HG03565 (cell line): ENCODE measurements around the gene TRIP10.
"Not testable (repeated sequence)": the region's sequence is repeated elsewhere in the genome, so short reads cannot be mapped to it uniquely, and the experiment has no call there.

Experiments used
- ATAC-seq: cut with Tn5 transposase; IDR thresholded peaks from one replicate; pipeline ENCODE4 v1.9.1; 2021; ENCODE audit warnings: mild to moderate bottlenecking, moderate library complexity; ENCODE audit not compliant: unreplicated experiment

TRIP10 gene

DNA sequence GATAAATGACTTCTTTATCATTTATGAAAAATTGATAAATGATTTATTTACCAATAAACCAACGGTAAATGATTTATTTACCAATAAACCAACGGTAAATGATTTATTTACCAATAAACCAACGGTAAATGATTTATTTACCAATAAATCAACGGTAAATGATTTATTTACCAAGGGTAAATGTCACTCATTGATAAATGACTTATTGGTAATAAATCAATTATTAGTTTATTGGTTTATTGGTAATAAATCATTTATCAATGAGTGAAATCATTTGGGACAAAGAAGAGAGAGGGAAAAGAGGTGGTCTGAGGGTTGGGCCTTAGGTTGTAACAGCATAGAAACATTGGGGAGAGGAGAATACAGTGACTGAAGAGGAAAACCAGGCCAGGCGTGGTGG lies 54.5 kb downstream of the TRIP10 start:
- no peak for ATAC-seq

DNA sequence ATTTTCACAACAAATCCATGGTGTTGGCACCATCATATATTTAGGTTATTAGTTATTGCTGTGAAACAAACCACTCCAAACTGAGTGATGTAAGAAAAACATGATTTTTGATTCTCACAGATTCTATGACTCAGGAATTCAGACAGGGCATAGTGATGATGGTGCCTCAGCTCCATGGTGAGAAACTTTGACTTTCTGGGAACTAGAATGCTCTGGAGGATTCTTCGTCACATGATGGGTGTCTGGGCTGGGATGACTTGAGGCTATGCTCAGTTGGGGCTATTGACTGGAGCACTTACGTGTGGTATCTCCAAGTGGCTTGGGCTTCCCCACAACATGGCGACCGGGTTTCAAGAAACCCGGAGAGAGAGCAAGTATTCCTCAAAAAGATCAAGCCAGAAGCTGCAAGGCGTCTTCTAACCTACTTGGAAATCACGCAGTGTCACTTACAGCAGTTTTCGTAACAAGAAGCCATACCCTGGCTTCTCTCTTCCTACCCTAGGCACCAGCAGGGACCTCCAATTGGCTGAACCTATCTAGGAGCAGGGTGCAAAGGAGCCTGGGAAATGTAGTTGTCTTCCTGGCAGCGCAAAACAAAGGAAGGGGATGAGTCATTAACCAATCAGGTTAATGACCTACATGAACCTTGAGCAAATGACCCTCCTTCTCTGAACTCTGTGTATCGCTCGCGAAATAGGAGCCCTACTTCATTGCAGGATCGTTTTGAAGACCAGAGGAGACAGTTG lies 55.4 kb downstream of the TRIP10 start:
- no peak for ATAC-seq

DNA sequence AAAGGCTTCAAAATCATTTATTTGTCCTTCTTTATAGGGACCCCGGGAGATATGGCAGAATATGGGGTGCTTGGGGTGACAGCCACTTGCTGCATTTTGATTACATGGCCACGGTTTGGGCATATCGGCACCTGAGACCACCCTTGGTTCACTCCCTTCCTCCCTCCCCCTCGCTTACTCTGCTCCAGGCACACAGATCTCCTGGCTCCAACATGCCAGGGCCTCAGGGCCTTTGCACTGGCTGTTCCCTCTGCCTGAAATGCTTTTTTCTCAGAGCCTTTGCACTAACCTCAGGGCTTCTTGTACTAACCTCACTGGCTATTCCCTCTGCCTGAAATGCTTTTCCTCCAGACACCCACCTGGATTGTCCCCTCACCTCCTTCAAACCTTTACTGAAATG lies 56.8 kb downstream of the TRIP10 start:
- ATAC-seq: no peak

DNA sequence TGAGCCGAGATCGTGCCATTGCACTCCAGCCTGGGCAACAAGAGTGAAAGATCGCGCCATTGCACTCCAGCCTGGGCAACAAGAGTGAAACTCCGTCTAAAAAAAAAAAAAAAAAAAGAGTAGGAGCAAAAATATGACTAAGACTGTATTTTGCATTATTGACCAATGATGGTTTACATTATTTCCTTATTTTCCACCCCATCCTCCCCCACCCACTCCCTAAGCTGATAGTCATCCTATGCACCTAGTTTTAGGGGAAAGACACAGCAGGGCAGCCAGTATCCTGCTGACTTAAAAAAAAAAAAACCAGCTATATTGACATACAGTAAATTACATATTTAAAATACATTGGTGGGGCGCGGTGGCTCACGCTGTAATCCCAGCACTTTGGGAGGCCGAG lies 58.2 kb downstream of the TRIP10 start:
- ATAC-seq: no peak

DNA sequence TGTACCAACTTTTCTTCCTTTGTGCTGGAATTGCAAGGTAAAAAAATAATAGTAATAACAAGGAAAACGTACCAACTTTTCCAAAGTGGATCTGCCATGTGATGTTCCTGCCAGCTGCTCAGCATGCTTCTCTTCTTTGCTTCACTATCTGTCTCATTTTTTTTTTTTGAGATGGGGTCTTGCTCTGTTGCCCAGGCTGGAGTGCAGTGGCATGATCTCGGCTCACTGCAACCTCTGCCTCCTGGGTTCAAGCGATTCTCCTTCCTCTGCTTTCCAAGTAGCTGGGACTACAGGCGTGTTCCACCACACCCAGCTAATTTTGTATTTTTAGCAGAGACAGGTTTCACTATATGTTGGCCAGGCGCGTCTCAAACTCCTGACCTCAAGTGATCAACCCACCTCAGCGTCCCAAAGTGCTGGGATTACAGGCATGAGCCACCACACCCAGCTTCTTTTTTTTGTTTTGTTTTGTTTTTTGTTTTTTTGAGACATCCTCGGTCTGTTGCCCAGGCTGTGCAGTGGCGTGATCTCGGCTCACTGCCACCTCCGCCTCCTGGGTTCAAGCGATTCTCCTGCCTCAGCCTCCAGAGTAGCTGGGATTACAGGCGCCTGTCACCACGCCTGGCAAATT lies 60.8 kb downstream of the TRIP10 start:
- ATAC-seq: not testable (repeated sequence)

DNA sequence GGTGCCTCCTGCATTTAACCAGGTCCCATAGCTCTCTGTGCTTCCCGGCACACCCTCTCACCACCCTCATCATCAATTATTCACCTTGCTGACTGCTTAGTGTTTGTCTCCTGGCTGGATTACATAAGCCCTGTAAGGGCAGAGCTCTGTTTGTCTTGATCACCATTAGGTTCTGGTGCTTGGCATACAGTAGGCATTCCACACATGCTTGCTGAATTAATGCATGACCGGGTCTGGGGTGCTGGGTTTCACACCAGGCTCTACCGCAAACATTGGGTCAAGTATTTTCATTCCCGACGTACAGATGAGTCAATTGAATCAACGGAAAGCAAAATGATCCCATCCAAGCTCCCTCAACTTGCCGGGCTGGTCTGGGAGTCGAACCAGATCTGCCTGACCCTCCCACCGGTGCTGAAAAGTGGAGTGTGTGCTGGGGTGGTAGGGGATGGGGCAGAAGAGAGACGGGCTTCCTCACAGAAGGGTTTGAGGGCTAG lies 61.6 kb downstream of the TRIP10 start:
- no peak for ATAC-seq
